HG03196 (cell line): ENCODE data around the gene RPUSD1.
"Not testable (repeated sequence)": the region's sequence is repeated elsewhere in the genome, so short reads cannot be mapped to it uniquely, and the experiment has no call there.

Experiments used
- ATAC-seq: cut with Tn5 transposase; IDR thresholded peaks from one replicate; pipeline ENCODE4 v1.9.1; 2021; ENCODE audit not compliant: unreplicated experiment

The RPUSD1 gene, protein sequence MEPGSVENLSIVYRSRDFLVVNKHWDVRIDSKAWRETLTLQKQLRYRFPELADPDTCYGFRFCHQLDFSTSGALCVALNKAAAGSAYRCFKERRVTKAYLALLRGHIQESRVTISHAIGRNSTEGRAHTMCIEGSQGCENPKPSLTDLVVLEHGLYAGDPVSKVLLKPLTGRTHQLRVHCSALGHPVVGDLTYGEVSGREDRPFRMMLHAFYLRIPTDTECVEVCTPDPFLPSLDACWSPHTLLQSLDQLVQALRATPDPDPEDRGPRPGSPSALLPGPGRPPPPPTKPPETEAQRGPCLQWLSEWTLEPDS

DNA sequence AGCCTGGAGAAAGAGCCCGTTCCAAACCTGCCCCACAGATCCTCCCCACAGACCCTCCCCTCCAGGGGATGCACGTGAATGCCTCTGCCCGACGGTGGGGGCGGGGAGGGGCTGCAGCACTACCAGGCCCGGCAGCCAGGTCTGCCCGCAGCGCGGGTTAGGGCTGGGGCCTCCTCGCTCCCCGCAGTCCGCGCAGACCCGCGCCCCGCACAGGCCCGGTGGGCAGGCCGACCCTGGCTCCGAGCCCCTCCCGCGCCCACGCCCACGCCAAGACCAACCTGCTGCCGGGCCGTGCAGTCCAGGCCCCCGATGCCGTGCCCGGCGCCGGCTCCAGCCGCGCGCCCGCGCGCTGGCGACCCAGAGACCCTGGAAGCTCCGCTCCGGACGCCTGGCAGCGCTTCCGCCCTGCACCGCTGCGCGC is at the start of gene RPUSD1:
Gene RPUSD1 (minus strand): TSS at position 404 of the 421 bp plus-strand sequence. CDS start 644 bp downstream, outside the sequence.
- ATAC-seq, result no peak

DNA sequence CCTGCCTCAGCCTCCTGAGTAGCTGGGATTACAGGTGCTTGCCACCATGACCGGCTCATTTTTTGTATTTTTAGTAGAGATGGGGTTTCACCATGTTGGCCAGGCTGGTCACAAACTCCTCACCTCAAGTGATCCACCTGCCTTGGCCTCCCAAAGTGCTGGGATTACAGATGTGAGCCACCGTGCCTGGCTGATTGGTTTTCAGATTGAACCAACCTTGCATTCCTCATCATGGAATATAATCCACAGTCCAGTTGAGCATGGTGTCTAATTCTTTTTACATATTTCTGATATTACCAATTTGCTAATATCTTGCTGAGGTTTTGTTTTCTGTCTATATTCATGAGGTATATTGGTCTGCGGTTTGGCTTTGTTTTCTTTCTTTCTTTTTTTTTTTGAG is 48.6 kb upstream of the RPUSD1 start:
- ATAC-seq, result not testable (repeated sequence)

DNA sequence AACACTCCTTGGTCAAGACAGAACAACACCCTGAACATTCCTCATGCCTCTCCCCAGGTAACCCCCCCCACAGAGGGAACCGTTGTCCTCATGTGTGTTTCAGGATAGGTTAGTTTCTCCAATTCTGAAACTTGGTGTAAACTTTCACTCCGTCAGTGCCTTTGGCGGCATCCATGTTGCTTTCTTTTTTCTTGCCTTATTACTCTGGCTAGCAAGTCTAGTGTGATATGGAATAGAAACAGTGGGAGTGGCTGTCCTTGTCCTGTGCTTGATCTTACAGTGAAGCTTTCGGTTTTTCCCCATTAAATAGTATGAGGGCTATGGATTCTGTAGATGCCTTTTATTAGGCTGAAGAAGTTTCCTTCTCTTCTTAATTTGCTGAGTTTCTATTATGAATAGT is 48.0 kb upstream of the RPUSD1 start:
- no peak for ATAC-seq

DNA sequence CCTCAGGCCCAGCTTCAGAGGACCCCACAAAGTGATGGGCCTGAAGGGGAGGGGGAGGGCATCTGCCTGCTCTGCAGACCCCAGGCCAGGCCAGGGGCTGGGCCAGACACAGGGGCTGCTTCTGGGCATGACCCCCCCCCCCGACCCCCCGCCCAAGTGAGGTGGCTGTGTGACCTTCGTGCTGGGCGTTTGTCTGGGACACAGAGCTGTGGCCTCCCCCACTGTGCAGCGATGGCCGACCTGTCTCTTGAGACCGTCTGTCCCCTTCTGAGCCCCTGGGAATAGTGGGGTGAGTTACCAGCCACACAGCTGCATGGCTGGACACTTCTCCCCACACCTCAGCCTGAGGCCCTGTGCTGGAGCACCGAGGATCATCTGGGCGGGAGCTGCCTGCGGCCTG is 47.2 kb upstream of the RPUSD1 start:
- ATAC-seq, result no peak

DNA sequence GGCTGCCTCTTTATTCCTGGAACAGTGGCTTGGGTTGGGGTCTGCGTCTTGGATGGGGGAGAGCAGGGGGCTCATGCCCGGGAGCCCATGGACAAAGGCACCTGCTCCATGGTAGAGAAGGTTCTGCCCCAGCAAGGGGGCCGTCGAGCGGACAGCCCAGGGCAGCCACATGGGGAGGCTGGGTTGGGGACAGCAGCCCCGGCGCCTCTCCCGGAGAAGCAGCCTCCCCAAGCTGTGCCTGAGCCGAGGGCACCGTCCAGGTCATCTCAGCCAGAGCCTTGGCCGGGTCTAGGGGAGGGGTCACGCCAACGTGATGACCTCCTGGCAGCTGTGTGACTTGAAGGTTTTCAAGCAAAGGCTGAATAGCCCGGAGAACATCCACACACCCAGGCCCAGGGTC is 45.2 kb upstream of the RPUSD1 start:
- no peak for ATAC-seq

DNA sequence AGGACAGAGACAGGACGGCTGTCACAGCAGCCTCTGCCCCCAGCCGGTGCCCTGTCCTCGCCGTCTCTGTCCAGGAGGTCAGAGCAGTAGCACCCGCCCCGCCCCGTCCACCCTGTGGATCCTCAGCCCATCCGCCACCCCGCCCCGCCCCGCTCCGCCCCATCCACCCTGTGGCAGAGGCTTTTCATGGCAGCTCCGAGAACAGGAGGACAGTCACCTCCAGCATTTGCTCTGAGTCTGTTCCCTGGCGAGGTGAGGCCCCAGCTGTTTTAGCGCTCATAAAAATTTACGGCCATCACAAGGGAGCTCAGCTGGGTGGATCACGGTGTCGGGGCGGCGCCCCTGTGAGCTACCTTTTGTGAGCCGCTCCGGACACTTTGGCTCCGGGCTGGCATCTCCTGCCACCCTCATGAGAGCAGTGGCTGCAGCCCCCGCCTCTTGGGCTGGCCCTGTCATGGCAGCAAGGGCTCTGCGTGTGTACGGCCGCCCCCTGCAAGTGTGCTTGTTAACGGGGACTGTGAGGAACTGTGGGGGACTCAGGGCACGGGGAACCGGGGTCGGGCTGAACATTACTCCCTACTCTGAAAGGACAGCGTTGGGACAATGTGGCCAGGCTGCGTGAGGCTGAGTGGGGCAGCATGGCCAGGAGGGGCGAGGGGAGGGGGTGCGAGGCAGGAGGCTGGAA is 44.6 kb upstream of the RPUSD1 start:
- no peak for ATAC-seq

DNA sequence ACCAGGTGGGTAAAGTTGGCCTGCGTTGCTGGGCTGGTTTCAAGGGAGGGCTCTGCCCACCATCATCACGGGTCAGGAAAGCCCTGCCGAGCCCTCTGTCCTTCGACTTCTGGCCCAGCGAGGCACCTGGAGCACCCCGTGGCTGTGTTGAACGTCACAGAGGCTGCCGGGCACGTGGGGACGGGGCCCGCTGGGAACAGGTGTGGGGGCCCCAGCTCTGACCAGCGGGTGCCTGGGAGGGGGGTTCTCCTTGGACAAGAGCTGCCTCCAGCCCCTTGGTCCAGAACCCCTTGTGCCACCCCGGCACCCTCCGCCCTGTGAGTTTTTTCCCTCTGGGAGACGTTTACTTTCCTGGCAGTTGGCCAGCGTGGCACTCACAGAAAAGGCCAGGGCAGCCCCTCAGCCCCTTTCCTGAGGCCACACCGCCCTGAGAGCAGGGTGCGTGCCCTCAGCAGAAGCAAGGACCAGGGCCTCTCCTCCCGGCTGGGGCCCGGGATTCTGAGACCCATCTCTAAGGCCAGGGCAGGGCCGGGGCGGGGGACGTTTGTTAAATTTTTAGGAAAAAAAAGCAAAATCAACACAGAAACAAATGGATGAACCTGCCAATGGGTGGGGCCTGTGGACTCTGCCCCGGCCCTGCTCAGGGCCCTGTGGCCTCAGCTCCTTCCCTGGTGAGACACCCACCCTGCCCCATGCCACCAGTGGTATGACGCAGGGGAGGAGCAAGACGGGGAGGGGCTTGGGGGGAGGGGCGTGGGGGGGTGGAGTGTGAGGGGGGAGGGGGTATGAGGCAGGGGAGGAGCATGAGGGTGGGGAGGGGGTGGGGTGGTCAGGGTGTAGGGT is 43.6 kb upstream of the RPUSD1 start:
- ATAC-seq, result no peak

DNA sequence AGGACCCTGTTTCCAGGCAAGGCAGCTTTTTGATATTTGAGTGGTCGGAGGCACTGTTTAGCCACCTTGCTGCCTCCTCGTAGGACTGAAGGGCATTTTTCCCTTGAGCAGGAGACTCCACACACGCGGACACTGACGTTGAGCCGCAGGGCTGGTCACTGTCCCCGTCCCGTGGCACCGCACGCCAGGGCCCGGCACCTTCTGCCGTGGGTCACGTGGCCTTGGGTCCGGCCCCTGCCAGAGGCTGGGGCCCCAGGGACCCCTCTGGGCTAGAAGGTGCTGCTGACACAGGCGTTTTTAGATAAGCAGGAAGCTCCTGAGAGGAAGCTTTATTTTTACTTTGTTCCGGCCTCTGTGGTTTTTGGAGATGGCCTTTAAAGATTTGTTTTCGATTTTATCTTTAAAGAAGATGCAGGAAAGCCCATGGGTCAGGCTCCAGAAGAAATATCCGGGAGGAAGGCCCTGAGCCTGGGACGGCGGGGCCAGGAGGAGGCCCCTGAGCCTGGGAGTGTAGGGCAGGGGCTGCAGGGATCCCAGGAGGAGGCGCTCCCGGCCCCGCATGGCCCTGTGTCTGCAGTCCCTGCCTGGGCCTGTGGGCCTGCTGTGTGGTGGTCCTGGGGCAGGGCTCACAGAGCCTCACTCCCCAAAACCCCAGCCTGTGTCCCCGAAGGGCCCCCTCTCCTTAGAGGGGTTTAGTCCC is 42.8 kb upstream of the RPUSD1 start:
- ATAC-seq, result no peak

DNA sequence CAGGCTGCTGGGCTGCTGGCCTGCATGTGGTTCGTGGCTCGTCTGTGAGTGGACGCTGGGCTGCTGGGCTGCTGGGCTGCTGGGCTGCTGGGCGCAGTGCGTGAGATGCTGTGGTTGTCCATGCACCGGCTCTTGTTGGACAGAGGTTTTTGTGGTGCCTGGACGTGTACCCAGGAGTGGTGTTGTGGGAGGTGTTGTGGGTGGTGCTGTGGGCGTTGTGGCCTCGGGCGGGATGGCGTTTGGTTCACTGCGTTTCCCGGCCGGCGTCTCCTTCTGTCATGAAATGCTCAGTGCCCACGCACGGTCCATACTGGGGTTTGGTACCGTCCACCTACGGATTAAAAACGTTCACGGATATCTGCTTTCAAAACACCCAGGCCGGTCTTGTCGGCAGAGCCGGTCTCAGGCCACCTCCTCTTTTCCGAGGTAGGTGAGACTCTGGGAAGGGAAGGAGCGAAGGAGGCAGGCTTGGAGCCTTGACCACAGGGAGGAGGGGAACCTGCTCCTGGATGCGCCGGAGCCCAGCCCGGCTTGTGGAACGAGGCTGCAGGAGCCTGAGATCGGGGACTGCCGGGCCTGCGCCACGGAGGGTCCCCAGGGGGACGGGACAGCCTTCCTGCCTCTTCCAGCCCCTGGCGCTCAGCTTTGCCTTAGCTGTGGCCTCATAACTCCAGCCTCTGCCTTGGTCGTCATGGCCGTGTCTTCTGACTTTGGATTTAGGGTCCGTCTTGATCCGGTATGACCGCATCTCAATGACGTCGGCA is 42.1 kb upstream of the RPUSD1 start:
- no peak for ATAC-seq

DNA sequence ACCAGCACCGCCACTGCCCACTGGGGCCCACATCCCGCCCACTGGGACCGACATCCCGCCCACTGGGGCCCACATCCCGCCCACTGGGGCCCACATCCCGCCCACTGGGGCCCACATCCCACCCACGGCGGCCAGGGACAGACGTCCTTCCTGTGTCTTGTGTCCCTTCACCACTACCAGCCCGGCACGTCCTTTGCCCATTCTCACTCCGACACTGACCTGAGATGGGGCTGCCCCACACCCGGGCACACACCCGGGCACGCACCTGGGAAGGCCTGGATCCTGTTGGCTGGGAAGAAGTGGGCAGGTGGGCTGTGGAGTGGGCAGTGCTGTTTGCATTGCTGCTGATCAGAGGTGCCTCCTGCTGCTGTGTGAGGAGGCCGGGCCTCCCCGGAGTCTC is 40.7 kb upstream of the RPUSD1 start:
- ATAC-seq, result no peak

DNA sequence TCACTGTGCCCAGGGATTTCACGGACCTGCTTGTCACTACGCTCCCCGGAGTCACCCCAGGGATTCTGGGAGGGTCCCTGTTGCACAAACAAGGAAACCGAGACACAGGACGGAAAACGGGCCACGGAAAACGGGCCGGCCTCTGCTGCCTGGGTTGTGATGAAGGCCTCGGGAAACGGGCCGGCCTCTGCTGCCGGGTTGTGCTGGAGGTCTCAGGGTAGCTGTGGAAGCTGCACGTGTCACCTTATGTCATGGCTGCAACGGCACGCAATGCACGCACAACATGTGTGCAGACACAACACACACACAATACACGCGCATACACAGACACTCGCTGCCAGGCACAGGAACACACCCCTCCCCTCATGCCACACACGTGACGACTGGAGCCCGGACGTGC is 39.3 kb upstream of the RPUSD1 start:
- ATAC-seq, result no peak

DNA sequence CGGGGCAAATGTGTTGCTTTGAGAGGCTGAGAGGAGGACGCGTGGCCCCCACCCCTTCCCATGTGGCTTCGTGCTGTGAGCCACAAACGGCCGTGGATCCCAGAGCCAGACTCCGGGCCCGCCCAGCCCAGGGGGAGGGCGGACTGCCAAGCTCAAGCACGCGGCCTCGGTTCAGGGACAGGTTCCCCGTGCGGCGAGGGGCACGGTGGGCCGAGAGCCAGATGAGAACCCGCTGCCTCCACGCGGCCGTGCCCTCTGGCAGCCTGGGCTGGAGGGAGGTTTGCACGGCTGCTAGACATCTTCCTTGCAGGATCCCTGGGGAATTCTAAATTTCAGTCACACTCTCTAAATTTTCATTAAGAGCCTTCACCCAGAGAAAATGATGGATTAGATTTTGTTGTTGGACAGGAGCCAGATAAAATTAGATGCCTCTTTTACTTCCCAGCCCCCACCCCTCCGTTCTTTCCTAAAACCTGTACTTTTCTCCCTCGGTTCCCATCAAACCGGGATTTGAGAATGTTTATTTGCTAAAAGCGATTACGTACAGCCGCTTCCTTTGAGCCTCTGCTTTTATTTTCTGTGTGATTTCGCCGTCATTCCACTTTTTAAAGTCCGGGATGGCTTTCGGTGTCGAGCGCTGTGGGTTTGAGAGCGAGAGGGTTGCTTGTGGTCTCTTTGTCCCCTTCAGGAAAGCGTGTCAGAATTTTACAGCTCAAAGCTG is 37.3 kb upstream of the RPUSD1 start:
- ATAC-seq, result no peak

DNA sequence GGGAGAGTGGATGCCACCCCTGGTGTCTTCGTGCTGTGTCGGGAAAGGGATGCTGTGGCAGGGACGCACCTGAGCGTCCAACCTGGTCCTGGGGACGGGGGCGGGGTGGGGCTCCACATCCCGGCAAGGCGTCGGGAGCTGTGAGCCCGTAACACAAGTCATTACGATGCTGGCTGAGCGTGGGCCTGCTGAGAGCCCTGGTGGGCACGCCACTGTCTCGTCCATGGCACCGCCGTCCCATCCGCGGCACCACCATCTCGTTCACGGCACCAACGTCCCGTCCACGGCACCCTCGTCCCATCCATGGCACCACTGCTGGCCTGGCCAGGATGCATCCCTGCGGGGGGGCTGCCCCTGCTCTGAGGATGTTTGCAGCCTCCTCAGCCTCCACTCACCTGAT is 36.4 kb upstream of the RPUSD1 start:
- ATAC-seq, result no peak

DNA sequence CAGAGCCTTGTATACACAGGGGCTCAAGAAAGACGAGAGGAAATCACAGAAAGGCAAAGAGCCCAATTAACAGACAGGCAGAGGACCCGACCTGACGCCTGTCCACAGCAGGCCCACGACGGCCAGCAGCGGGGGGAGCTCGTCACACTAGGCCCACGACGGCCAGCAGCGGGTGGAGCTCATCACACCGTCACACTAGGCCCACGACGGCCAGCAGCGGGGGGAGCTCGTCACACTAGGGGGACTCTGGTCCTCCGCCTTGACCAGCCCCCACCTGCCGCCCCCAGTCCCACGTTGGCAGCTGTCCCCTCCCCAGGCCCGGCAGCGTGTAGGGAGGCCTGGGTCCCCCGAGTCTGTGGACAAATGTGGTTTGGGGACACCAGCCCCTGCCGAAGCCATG is 36.0 kb upstream of the RPUSD1 start:
- no peak for ATAC-seq

DNA sequence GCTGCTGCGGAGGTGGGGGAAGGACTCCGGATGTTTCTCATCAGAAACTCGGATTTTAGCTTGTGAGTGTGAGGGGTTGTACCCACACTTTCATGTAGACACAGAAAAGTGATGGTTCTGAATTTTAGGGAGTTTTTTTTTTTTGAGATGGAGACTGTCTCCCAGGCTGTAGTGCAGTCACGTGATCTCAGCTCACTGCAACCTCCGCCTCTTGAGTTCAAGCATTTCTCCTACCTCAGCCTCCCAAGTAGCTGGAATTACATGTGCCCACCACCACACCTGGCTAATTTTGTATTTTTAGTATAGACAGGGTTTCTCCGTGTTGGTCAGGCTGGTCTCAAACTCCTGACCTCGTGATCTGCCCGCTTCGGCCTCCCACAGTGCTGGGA is 34.7 kb upstream of the RPUSD1 start:
- ATAC-seq, result no peak

DNA sequence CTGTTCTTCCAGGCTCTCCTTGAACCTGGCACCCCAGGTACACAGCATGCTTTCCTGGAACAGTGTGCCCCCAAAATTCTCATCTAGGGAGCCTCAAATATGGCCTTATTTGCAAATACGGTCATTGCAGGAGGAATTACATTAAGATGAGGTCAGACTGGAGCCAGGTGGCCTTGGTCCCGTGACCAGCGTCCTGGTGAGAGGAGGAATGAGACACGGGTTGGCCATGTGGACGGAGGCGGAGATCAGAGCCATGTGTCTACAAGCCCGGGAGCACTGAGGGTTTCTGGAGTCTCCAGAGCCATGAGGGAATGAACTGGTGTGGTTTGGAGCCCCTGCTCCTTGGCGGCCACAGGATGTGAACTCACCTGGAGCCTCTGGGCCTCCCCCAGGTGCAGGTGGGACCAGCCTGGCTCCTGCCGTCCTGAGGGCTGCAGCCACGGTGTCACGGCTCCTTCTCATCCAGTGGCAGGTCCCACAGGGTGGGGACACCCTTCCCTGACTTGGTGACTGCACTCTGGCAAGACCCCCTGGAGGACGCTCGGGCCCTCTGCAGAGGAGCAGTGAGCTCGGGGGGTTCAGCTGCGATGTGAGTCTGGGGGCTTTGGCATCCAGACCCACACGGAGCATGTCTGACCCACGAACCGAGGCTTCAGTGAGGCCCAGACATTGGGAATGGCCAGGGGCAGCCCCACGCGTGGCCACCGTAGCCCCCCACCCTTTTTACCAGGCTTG is 34.2 kb upstream of the RPUSD1 start:
- ATAC-seq, result no peak

DNA sequence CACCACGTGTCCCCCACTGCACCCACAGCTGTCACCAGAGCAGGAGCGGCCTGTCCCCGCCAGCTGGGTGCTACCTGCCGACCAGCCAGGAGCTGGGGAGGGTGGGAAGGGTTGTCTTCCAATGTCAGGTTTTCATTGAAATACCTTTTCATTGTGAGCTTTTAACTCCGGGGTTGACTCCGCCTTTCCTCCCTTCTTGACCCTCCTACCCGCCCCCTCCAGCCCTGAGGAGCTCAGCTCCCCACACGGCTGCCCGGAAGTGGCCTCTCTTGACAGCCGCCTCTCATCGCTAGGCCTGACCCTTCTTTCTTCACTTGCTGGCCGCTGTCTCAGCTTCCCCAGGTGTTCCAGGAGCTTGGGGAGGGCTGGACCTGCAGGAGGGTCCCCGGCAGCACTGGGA is 33.6 kb upstream of the RPUSD1 start:
- ATAC-seq, result no peak

DNA sequence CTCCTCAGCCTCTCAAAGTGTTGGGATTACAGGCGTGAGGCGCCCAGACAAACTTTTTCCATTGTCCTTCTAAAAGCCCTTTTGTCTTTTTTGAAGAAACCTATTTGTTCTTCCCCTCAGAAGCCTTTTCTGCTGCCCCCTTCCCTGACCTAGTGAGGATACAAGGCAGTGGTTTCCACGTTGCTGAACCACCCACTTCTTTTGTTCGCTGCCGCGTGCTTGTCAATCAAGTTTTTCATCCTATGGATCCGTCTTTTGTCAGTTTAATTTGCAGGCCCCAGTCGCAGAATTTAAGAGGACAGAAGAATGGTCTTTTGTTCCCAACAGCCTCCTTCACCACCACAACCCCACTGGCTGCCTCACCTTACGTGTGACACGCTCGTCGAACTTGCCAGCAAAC is 32.6 kb upstream of the RPUSD1 start:
- no peak for ATAC-seq

DNA sequence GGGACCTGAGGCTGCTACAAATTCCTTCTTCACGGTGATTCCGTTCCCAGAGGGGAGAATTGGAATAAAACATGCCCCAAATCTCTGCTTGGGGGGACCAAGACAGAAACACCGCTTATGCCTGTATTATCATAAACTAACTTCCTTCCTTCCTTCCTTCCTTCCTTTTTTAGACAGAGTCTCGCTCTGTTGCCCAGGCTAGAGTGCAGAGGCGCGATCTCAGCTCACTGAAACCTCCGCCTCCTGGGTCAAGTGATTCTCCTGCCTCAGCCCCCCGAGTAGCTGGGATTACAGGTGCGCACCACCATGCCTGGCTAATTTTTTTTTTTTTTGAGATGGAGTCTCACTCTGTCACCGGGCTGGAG is 31.8 kb upstream of the RPUSD1 start:
- not testable (repeated sequence) for ATAC-seq
